ENCODE measurements around the gene ITGA5. TPM values are rescaled to one million over a fixed set of nuclear protein-coding genes. Genes with fewer than 3 reads are reported as not detected.
A peak's percentile ranks its signal among the peaks of the same experiment; 100 is the strongest.

ITGA5 gene
- total RNA-seq, 1 donor from 2014 or later: 317 TPM

DNA sequence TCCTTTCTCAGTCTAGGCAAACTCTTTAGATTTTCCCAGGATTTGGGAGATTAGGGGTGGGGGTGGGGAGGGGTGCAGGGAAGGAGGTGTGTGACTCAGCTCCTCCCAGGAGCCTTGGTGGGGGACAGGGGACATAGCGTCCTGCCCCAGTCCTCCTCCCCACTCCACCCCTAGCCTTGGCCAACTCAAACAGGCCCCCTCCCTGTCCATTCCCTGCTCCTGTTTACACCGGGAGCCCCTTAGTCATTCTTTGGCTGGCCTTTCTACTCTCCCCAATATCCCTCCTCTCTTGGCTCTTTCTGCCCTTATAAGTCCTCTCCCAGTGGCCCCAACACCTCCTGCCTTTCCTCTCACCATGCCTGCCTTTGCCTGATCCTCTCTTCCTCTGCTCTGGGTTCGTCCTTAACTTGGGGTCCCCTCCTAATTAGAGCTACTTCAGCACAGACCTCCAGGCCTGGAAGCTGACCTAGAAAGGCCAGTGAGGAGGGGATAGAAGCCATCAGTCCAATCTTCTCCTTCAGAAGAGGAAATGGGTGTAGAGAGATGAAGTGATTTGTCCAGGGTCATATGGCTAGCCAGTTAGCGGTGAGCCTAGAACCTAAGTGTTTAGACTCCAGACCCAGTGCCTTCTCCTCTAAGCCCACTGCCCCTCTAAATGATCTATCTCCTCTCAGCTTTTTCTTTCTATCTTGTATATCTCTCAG, 2.3 kb upstream of the ITGA5 start:
- DNase-seq (ENCODE audit: low read depth): peak; percentile 23
- peaks cover 42% of the 10 kb centered on the region for H3K4me1 ChIP-seq (ENCODE audit: insufficient read depth, low read length)
- H3K79me2 ChIP-seq (ENCODE audit: insufficient read depth, low read length): peaks cover 31% of the 10 kb centered on the region
- no peak overlapping the region for H3K27ac ChIP-seq (ENCODE audit: low read depth, low read length)
- Mint-ChIP-seq H3K36me3 (ENCODE audit: low read depth, unreplicated experiment) (peaks cover 2% of the 10 kb centered on the region), H3K4me3 (ENCODE audit: unreplicated experiment) (no peak overlapping the region), H3K4me1 (ENCODE audit: low read depth, unreplicated experiment) (peaks cover 27% of the 10 kb centered on the region), H3K9me3 (ENCODE audit: unreplicated experiment) (no peaks in the 10 kb centered on the region), H3K27me3 (ENCODE audit: low read depth, unreplicated experiment) (peaks cover 13% of the 10 kb centered on the region), H3K27ac (ENCODE audit: unreplicated experiment) (peak overlapping the region; percentile 48)
- H4K20me1 ChIP-seq (ENCODE audit: insufficient read depth, low read length): peaks cover 13% of the 10 kb centered on the region
- no peaks in the 10 kb centered on the region for H3K9me3 ChIP-seq (ENCODE audit: insufficient read depth, low read depth, low read length)
- peak overlapping the region; percentile 12 for H3K9ac ChIP-seq (ENCODE audit: low read length)
- no peak overlapping the region for H2AFZ ChIP-seq (ENCODE audit: low read depth, low read length)
- TF ChIP-seq, protein P1, sequence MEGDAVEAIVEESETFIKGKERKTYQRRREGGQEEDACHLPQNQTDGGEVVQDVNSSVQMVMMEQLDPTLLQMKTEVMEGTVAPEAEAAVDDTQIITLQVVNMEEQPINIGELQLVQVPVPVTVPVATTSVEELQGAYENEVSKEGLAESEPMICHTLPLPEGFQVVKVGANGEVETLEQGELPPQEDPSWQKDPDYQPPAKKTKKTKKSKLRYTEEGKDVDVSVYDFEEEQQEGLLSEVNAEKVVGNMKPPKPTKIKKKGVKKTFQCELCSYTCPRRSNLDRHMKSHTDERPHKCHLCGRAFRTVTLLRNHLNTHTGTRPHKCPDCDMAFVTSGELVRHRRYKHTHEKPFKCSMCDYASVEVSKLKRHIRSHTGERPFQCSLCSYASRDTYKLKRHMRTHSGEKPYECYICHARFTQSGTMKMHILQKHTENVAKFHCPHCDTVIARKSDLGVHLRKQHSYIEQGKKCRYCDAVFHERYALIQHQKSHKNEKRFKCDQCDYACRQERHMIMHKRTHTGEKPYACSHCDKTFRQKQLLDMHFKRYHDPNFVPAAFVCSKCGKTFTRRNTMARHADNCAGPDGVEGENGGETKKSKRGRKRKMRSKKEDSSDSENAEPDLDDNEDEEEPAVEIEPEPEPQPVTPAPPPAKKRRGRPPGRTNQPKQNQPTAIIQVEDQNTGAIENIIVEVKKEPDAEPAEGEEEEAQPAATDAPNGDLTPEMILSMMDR (IDR thresholded peaks at IDR 0.05; ENCODE audit: insufficient read depth, low read depth, low read length): no peak
- no peak for TF ChIP-seq EZH2 (IDR thresholded peaks at IDR 0.05; ENCODE audit: insufficient read depth, low read length)
- H3K27me3 ChIP-seq (ENCODE audit: insufficient read depth, low read length): no peaks in the 10 kb centered on the region
- H3K4me3 ChIP-seq (ENCODE audit: insufficient read depth, low read depth, low read length): no peak overlapping the region
- no peak for FAIRE-seq
- no peaks in the 10 kb centered on the region for H3K36me3 ChIP-seq (ENCODE audit: insufficient read depth, low read length)
- peak overlapping the region; percentile 90 for H3K4me2 ChIP-seq (ENCODE audit: low read length)

DNA sequence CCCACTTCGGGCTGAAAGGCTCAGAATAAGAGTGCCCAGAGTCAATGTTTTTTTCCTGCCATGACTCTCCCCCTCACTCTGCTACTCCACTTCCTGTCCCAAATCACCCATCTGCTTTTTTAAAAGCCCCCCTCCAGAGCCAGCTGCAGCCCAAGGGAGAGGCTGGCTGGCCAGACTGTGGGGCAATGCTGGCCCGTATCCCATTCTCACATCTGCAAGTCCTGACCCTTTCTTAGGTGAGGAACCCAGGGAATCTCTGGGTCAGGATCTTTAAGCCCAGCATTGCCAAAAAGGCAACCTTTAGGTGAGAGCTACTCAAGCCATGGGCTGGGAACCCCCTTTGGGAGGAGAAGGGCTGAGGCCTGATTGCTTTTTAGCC, 1.7 kb upstream of the ITGA5 start:
- Histone ChIP-seq H3K36me3 (ENCODE audit: insufficient read depth, low read length) (no peaks in the 10 kb centered on the region), H3K4me3 (ENCODE audit: insufficient read depth, low read depth, low read length) (no peak overlapping the region), H3K9ac (ENCODE audit: low read length) (peak overlapping the region; percentile 12), H3K27ac (ENCODE audit: low read depth, low read length) (peak overlapping the region; percentile 11), H3K4me1 (ENCODE audit: insufficient read depth, low read length) (peaks cover 46% of the 10 kb centered on the region), H4K20me1 (ENCODE audit: insufficient read depth, low read length) (peaks cover 19% of the 10 kb centered on the region), H2AFZ (ENCODE audit: low read depth, low read length) (no peak overlapping the region), H3K4me2 (ENCODE audit: low read length) (peak overlapping the region; percentile 90), H3K79me2 (ENCODE audit: insufficient read depth, low read length) (peaks cover 36% of the 10 kb centered on the region), H3K27me3 (ENCODE audit: insufficient read depth, low read length) (no peaks in the 10 kb centered on the region), H3K9me3 (ENCODE audit: insufficient read depth, low read depth, low read length) (no peaks in the 10 kb centered on the region)
- DNase-seq (ENCODE audit: low read depth) (no peak), FAIRE-seq (no peak)
- TF ChIP-seq EZH2 (IDR thresholded peaks at IDR 0.05; ENCODE audit: insufficient read depth, low read length): no peak
- TF ChIP-seq, protein P1 (IDR thresholded peaks at IDR 0.05; ENCODE audit: insufficient read depth, low read depth, low read length): no peak
- H3K36me3 Mint-ChIP-seq (ENCODE audit: low read depth, unreplicated experiment): peaks cover 2% of the 10 kb centered on the region
- H3K4me1 Mint-ChIP-seq (ENCODE audit: low read depth, unreplicated experiment): peaks cover 29% of the 10 kb centered on the region
- peak overlapping the region; percentile 92 for H3K27ac Mint-ChIP-seq (ENCODE audit: unreplicated experiment)
- H3K27me3 Mint-ChIP-seq (ENCODE audit: low read depth, unreplicated experiment): peaks cover 8% of the 10 kb centered on the region
- H3K4me3 Mint-ChIP-seq (ENCODE audit: unreplicated experiment): peak overlapping the region; percentile 37
- H3K9me3 Mint-ChIP-seq (ENCODE audit: unreplicated experiment): no peaks in the 10 kb centered on the region

DNA sequence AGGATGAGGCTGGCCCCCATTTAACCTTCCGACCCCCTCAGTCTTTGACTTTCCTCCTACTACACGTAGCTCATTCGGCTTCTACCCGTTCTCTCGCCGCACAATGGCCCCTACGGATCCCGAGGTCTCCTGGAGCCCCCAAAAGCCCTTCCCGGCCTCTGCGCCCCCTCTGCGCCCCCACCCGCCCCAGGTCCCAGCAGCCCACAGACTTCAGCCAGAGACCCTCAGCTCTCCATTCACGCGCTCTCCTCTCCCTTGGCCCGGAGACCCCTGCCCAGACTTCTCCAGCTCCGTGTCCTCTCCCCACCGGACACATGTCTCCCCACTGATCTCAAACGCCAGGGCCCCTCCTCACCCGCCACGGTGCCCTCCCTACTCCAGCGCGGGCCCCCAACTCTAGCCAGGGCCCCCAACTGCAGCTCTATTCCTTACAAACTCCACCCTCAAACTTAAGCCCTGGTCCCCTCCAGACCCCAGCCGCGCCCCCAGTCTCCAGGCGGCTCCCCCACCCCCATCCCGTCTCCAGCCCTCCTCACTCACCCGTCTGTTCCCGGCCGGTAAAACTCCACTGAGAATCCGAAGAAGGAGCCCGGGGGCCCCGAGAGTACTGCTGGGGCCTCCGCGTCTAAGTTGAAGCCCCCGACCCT, 502 bp downstream of the ITGA5 start:
- Histone ChIP-seq H3K9me3 (ENCODE audit: insufficient read depth, low read depth, low read length) (no peaks in the 10 kb centered on the region), H3K27me3 (ENCODE audit: insufficient read depth, low read length) (no peaks in the 10 kb centered on the region), H4K20me1 (ENCODE audit: insufficient read depth, low read length) (peaks cover 37% of the 10 kb centered on the region), H3K4me3 (ENCODE audit: insufficient read depth, low read depth, low read length) (peak overlapping the region; percentile 76), H2AFZ (ENCODE audit: low read depth, low read length) (no peak overlapping the region), H3K27ac (ENCODE audit: low read depth, low read length) (peak overlapping the region; percentile 69), H3K4me2 (ENCODE audit: low read length) (peak overlapping the region; percentile 90), H3K4me1 (ENCODE audit: insufficient read depth, low read length) (peaks cover 55% of the 10 kb centered on the region), H3K9ac (ENCODE audit: low read length) (peak overlapping the region; percentile 79), H3K36me3 (ENCODE audit: insufficient read depth, low read length) (no peaks in the 10 kb centered on the region), H3K79me2 (ENCODE audit: insufficient read depth, low read length) (peaks cover 58% of the 10 kb centered on the region)
- FAIRE-seq (no peak), DNase-seq (ENCODE audit: low read depth) (no peak)
- peaks cover 39% of the 10 kb centered on the region for H3K4me1 Mint-ChIP-seq (ENCODE audit: low read depth, unreplicated experiment)
- H3K27ac Mint-ChIP-seq (ENCODE audit: unreplicated experiment): peak overlapping the region; percentile 79
- H3K36me3 Mint-ChIP-seq (ENCODE audit: low read depth, unreplicated experiment): no peaks in the 10 kb centered on the region
- H3K27me3 Mint-ChIP-seq (ENCODE audit: low read depth, unreplicated experiment): no peaks in the 10 kb centered on the region
- H3K9me3 Mint-ChIP-seq (ENCODE audit: unreplicated experiment): no peaks in the 10 kb centered on the region
- no peak for TF ChIP-seq EZH2 (IDR thresholded peaks at IDR 0.05; ENCODE audit: insufficient read depth, low read length)
- TF ChIP-seq, protein P1 (IDR thresholded peaks at IDR 0.05; ENCODE audit: insufficient read depth, low read depth, low read length): no peak
- peak overlapping the region; percentile 98 for H3K4me3 Mint-ChIP-seq (ENCODE audit: unreplicated experiment)
